Mesenchymal stem cell (in vitro differentiated cells and primary cell): ENCODE data around the gene BIK.

Source experiments
- DNase-seq: peaks from one replicate; pipeline ENCODE4 v3.0.0-alpha.2; 2013
- H2AFZ ChIP-seq: one replicate; pipeline ENCODE4 v1.6.1; 2013; ENCODE audit warnings: low read depth, mild to moderate bottlenecking, control low read depth, inconsistent platforms, low read length, moderate library complexity
- H2AK5ac ChIP-seq: 2 replicates; pipeline ENCODE4 v1.6.1; 2013; ENCODE audit warnings: low read length, moderate library complexity, mild to moderate bottlenecking, inconsistent platforms; ENCODE audit not compliant: severe bottlenecking
- H2BK120ac ChIP-seq: one replicate; pipeline ENCODE4 v1.6.1; 2013; ENCODE audit warnings: low read depth, mild to moderate bottlenecking, inconsistent platforms, low read length, moderate library complexity
- H2BK12ac ChIP-seq, 2 experiments: one replicate each; pipeline ENCODE4 v1.6.1; 2013; ENCODE audit warnings: inconsistent platforms in 2 of 2, low read length in 2 of 2, mild to moderate bottlenecking in 2 of 2, moderate library complexity in 2 of 2, control low read depth in 1 of 2
- H2BK15ac ChIP-seq: one replicate; pipeline ENCODE4 v1.6.1; 2013; ENCODE audit warnings: mild to moderate bottlenecking, low read depth, inconsistent platforms; ENCODE audit not compliant: poor library complexity, severe bottlenecking
- H2BK5ac ChIP-seq: 2 replicates; pipeline ENCODE4 v1.6.1; 2013; ENCODE audit warnings: low read depth, mild to moderate bottlenecking, low read length, control low read depth, inconsistent platforms; ENCODE audit not compliant: poor library complexity, severe bottlenecking
- H3K14ac ChIP-seq, 2 experiments: one replicate each; pipeline ENCODE4 v1.6.1; 2013; ENCODE audit warnings: inconsistent platforms in 2 of 2, low read length in 2 of 2, control low read depth in 1 of 2, mild to moderate bottlenecking in 1 of 2, moderate library complexity in 1 of 2
- H3K18ac ChIP-seq, 2 experiments: one replicate each; pipeline ENCODE4 v1.6.1; 2013; ENCODE audit warnings: inconsistent platforms in 2 of 2, low read length in 2 of 2, control low read depth in 1 of 2, low read depth in 1 of 2, mild to moderate bottlenecking in 1 of 2
- H3K23ac ChIP-seq, 2 experiments: one replicate each; pipeline ENCODE4 v1.6.1; 2013; ENCODE audit warnings: inconsistent platforms in 2 of 2, low read length in 2 of 2, mild to moderate bottlenecking in 2 of 2, moderate library complexity in 2 of 2, control low read depth in 1 of 2
- H3K27ac ChIP-seq: 2 replicates; pipeline ENCODE4 v1.5.1; 2013; ENCODE audit warnings: mild to moderate bottlenecking, moderate library complexity, low read length, control low read depth, inconsistent platforms; ENCODE audit not compliant: poor library complexity, severe bottlenecking
- H3K27me3 ChIP-seq, 2 experiments: 2 replicates each; pipeline versions ENCODE4 v1.6.1 to v1.7.0; 2013; ENCODE audit warnings: low read length in 2 of 2, mild to moderate bottlenecking in 2 of 2, moderate library complexity in 2 of 2, control low read depth in 1 of 2, inconsistent platforms in 1 of 2; ENCODE audit not compliant: control insufficient read depth in 1 of 2, insufficient read depth in 1 of 2
- H3K36me3 ChIP-seq, 2 experiments: 2 replicates each; pipeline versions ENCODE4 v1.6.1 to v1.7.0; 2013; ENCODE audit warnings: low read length in 2 of 2, control low read depth in 1 of 2, inconsistent platforms in 1 of 2, low read depth in 1 of 2, mild to moderate bottlenecking in 1 of 2; ENCODE audit not compliant: insufficient read depth in 2 of 2, control insufficient read depth in 1 of 2
- H3K4ac ChIP-seq, 2 experiments: one replicate each; pipeline ENCODE4 v1.6.1; 2013; ENCODE audit warnings: inconsistent platforms in 2 of 2, low read length in 2 of 2, mild to moderate bottlenecking in 2 of 2, moderate library complexity in 2 of 2, control low read depth in 1 of 2, low read depth in 1 of 2
- H3K4me1 ChIP-seq: 2 replicates; pipeline ENCODE4 v1.6.1; 2013; ENCODE audit warnings: low read depth, low read length, control low read depth; ENCODE audit not compliant: control insufficient read depth, insufficient read depth
- H3K4me2 ChIP-seq: 2 replicates; pipeline ENCODE4 v1.6.1; 2013; ENCODE audit warnings: low read length, mild to moderate bottlenecking, inconsistent platforms; ENCODE audit not compliant: poor library complexity, severe bottlenecking
- H3K4me3 ChIP-seq, 2 experiments: 2 replicates each; pipeline versions ENCODE4 v1.5.1 to v1.7.0; 2013; ENCODE audit warnings: low read length in 2 of 2, mild to moderate bottlenecking in 2 of 2, control low read depth in 1 of 2, low read depth in 1 of 2; ENCODE audit not compliant: insufficient read depth in 1 of 2
- H3K79me1 ChIP-seq: replicated peaks from 2 replicates; pipeline ENCODE4 v1.6.1; 2013; ENCODE audit warnings: mild to moderate bottlenecking, control low read depth, low read length, inconsistent platforms; ENCODE audit not compliant: poor library complexity, severe bottlenecking
- H3K9ac ChIP-seq: 2 replicates; pipeline ENCODE4 v1.7.0; 2013; ENCODE audit warnings: mild to moderate bottlenecking, low read length, moderate library complexity
- H3K9me3 ChIP-seq: 2 replicates; pipeline ENCODE4 v1.7.0; 2013; ENCODE audit warnings: mild to moderate bottlenecking, low read length; ENCODE audit not compliant: control insufficient read depth
- H4K8ac ChIP-seq: one replicate; pipeline ENCODE4 v1.6.1; 2013; ENCODE audit warnings: inconsistent platforms, mild to moderate bottlenecking, low read length, moderate library complexity
- H4K91ac ChIP-seq: one replicate; pipeline ENCODE4 v1.6.1; 2013; ENCODE audit warnings: mild to moderate bottlenecking, low read length, inconsistent platforms
- WGBS: methylation state at CpG from one replicate; pipeline ENCODE4 v1.1.7; 2013; ENCODE audit warnings: mixed read lengths; 5-methylcytosine and 5-hydroxymethylcytosine counted together

The BIK gene

DNA sequence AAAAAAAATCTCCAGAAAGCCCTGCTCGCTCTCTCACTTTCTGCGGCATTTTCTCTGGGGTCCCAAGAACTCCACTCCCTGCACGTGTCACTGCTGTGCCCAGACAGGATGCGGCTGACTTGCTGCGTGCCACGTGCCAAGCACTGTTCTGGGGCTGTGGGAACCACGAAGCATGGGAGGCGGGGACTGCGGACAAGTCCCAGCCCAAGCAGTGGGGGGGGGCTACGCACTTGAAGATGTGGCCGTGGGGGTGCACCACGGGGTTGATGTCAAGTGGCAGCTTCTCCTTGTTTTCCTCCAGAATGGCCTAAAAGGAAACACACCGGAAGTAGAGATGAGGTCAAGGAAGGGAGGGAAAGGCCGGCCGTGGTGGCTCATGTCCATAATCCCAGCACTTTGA lies 65.5 kb downstream of the BIK start:
- Histone ChIP-seq H3K9me3 (no peaks in the 10 kb centered on the region), H3K79me1 (peaks cover 11% of the 10 kb centered on the region), H2BK15ac (no peak overlapping the region), H2AFZ (no peak overlapping the region), H3K14ac (no peak overlapping the region), H3K4ac (no peak overlapping the region), H3K36me3 (peaks cover 79 to 85% of the 10 kb centered on the region in 2 experiments), H4K8ac (no peak overlapping the region), H3K4me1 (peaks cover 10% of the 10 kb centered on the region), H4K91ac (peak overlapping the region; percentile 78), H3K27ac (no peak overlapping the region), H3K9ac (no peak overlapping the region), H2BK120ac (no peak overlapping the region), H2AK5ac (no peak overlapping the region), H2BK12ac (no peak overlapping the region), H3K4me3 (no peak overlapping the region), H2BK5ac (no peak overlapping the region), H3K4me2 (no peak overlapping the region), H3K27me3 (no peaks in the 10 kb centered on the region), H3K23ac (no peak overlapping the region), H3K18ac (no peak overlapping the region)
- WGBS = 91% methylated on average over 15 of the region's 15 CpGs
- DNase-seq = no peak

DNA sequence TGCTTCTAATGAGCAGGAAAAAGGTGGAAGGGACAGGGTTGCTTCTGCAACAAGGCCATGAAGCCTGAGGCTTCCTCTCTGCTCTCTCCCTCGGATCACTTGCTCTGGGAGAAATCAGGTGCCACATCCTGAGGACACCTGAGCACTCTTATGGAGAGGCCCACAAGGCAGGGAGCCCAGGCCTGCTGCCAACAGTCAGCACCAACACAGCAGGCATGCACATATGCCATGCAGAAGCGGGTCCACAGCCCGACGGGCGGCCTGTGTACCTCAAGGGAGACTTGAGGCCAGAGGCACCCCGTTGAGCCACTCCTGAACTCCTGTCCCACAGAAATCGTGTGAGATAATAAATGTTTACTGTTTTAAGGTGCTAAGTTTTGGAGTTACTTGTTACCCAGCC lies 66.9 kb downstream of the BIK start:
- H3K14ac ChIP-seq = no peak overlapping the region
- H3K27ac ChIP-seq = no peak overlapping the region
- WGBS = 96% methylated on average over 5 of the region's 7 CpGs
- peaks cover 66 to 81% of the 10 kb centered on the region in 2 experiments for H3K36me3 ChIP-seq
- peaks cover 18% of the 10 kb centered on the region for H3K79me1 ChIP-seq
- no peak overlapping the region for H3K18ac ChIP-seq
- H2BK120ac ChIP-seq = no peak overlapping the region
- H2AK5ac ChIP-seq = no peak overlapping the region
- H3K9ac ChIP-seq = no peak overlapping the region
- no peak overlapping the region for H2AFZ ChIP-seq
- no peak overlapping the region for H2BK5ac ChIP-seq
- H2BK15ac ChIP-seq = no peak overlapping the region
- H3K23ac ChIP-seq = no peak overlapping the region
- no peak overlapping the region for H4K91ac ChIP-seq
- no peaks in the 10 kb centered on the region for H3K9me3 ChIP-seq
- H3K4me3 ChIP-seq = no peak overlapping the region
- H4K8ac ChIP-seq = no peak overlapping the region
- DNase-seq = no peak
- no peak overlapping the region for H3K4me2 ChIP-seq
- H3K4me1 ChIP-seq = peaks cover 4% of the 10 kb centered on the region
- no peak overlapping the region for H3K4ac ChIP-seq
- no peaks in the 10 kb centered on the region for H3K27me3 ChIP-seq
- H2BK12ac ChIP-seq = no peak overlapping the region
